GM19099 (cell line): ENCODE data around the gene GNAZ.

ENCODE experiments used
- POLR2A ChIP-seq: IDR thresholded peaks from 3 replicates; pipeline ENCODE4 v1.6.1; 2011; ENCODE audit warnings: low read depth; ENCODE audit not compliant: insufficient read length; ENCODE audit errors: extremely low read depth

GNAZ gene

GRCh38 chr22:23109441-23109978, 39.2 kb downstream of the GNAZ start:
- no peak for TF ChIP-seq POLR2A

GRCh38 chr22:23110190-23110921, 40.0 kb downstream of the GNAZ start:
- no peak for TF ChIP-seq POLR2A

DNA sequence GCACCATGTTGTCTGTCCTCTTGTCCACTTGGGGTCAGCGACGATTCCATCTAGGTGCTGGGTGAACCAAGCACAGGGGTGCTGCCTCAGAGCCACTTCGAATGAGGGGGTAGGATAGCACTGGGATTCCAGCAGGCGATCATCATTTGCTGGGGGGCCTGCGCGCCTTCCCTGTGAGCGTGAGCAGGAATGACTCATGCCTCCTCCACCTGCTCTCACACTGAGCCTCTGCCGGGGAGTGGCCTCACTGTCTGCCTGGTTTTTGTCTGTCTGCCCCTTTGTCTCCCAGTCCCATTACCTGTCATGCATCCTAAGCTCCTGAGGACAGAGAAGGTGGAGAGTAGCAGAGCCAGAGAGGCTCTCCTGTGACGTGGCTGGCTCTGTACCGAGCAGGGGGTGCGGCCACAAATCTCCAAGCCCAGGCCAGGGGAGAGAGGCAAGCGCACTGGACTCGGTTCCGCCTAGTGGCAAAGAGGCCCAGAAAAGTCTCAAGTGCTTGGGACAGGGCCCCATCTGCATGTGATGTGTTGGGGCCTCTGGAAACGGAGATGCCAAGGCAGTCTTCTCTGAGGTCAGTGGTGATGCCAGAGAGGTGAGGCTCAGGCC, 40.7 kb downstream of the GNAZ start:
- no peak for TF ChIP-seq POLR2A

GRCh38 chr22:23112472-23113012, 42.2 kb downstream of the GNAZ start:
- no peak for TF ChIP-seq POLR2A

GRCh38 chr22:23113067-23113846, 42.9 kb downstream of the GNAZ start:
- TF ChIP-seq POLR2A: no peak

GRCh38 chr22:23113847-23114720, 43.8 kb downstream of the GNAZ start:
- no peak for TF ChIP-seq POLR2A

DNA sequence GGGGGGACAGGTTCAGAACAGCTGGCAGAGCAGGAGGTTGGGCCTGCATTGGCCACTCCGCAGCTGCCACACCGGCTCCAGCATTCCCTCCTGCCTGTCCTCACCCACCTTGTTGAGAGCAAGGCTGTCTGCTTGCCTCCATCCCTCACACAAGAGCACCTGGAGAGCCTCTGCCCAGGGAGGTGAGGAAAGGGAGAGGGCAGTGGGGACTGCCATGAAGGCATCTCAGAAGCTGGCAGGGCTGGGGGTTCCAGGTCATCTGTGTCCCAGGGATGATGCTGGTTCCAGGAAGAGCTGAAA, 44.4 kb downstream of the GNAZ start:
- no peak for TF ChIP-seq POLR2A

DNA sequence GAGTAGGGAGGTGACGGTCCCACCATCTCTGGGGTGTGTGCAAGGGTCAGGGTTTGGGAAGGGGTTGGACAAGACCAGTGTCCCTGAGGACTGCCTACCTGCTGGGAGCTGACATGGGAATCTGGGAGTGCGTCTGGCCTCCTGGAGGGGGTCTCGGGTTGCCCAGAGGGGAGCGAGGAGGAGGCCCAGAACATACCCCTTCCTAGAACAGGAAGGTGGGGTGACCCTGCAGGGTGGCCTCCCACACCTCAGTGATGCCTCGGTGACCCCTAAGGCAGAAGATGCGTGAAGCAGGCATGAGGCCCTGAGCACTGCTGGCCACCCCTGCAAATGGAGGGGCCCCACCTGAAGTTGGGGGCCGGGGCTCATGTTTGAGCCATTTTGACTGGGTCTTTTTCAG, 45.0 kb downstream of the GNAZ start:
- TF ChIP-seq POLR2A: no peak

DNA sequence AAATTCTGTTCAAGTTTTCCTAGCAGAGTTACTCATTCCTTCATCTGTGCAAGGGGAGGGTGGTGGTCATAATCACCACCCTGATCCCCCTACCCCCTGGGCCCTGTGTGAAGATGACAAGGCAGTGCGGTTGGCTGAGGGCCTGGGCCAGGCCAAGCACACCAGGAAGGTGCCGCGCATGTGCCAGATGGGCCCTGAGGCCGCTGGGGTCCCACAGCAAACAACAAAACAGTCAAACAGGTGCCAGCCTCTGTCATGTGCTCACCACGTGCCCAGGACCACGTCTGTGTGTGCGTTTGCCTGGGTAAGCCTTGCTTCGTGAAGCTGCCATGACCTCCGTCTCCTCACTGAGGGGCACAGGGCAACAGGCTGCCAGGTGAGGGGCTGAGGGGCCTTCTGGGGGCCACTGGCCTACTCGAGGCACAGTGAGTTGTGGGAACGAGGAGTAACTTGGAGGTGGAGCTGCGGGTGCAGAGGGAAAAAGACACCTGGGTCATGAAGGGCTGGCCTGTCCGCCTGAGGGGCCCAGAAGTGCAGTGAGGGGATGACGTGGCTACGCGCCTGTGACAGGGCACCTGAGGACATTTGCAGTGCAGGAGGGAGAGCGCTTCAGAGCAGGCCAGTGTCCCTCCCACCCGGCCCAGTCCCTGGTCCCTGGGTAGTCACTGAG, 45.6 kb downstream of the GNAZ start:
- no peak for TF ChIP-seq POLR2A

DNA sequence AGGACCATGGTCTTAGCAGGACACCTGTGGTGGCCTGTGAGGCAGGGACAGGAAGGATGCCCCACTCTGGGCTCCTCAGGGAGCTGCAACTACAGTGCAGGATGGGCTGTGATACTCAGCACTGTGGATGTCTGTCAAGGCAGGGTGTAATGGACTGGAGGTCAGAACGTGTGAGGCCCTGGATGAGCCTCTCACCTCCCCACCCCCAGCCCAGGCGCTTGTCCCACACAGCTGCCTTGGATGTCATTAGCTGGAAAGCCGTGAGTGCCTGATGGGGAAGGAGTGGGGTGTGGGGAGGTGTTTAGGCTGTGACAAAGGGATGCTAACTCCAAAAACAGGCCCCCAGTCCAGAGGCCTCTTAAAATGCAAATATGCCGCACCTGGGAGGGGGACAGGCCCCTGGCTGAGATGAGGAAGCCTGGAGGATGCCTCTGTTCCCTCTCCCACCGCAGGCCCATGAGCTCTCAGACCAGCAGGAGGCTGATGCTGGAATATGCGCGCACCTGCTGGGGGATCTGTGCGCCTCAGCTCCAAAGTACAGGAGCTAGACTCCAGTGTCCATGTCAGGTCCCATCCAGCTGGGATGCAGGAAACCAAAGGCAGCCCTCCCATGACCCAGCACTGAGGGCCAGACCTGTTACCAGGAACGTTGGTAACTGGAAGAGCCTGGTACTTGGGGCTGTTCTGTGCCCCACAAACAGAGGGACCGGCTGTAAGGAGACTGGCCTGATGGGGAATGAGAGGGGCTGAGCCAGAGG, 46.4 kb downstream of the GNAZ start:
- TF ChIP-seq POLR2A: no peak

- no peak for TF ChIP-seq POLR2A
These were observed 47.0 kb downstream of the GNAZ start for GRCh38 chr22:23117275-23117674.

- TF ChIP-seq POLR2A: no peak
These were observed 47.8 kb downstream of the GNAZ start for GRCh38 chr22:23117891-23118646.
